ENCODE data around the gene PRELID1.
"Not testable (repeated sequence)": the region's sequence is repeated elsewhere in the genome, so short reads cannot be mapped to it uniquely, and the experiment has no call there.

The PRELID1 gene

DNA sequence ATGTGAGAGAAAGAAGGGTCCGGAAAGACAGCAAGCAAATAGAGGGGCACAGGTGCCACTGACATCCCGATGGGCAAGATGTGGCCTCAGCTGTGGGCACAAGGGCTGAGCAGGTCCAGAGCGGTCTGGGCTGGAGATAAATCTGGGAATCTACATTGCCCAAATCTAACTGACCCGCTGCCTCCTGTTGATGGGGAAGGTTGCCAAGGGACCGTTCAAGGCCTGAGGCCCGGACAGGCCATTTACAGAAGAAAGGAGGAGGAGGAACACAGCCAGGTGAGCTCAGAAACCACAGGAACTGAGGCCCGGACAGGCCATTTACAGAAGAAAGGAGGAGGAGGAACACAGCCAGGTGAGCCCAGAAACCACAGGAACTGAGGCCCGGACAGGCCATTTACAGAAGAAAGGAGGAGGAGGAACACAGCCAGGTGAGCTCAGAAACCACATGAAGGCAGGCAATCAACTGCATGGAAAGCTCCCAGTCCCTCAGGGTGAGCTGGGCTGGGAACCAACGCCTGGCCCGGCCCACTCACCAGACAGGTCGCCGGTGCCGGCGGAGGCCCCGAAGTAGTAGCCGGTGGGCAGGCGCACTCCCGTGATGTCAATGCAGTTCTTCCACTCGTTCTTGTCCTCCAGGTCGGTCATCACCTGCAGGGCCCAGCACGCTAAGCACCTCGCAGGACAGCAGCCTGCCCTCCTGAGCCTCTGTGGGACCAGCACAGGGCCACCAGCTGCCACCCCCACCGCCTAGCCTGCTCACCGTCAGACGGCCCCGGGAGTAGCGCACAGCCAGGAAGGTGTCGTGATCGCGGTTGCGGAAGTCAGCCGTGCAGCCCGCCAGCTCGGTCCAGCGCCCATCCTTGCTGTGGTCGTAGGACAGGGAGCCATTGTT lies 33.2 kb downstream of the PRELID1 start:
- DNase-seq, result no peak

GRCh38 chr5:177338251-177339106 lies 34.9 kb downstream of the PRELID1 start:
- DNase-seq, result no peak

- no peak for DNase-seq
These were observed 35.6 kb downstream of the PRELID1 start for GRCh38 chr5:177339107-177339638.

DNA sequence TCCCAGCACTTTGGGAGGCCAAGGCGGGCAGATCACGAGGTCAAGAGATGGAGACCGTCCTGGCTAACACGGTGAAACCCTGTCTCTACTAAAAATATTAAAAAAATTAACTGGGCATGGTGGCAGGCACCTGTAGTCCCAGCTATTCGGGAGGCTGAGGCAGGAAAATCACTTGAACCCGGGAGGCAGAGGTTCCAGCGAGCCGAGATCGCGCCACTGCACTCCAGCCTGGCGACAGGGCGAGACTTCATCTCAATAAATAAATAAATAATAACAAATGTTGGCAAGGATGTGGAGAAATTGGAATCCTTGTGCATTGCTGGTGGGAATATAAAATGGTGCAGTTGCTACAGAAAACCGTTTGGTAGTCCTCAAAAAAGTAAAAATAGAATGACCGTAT lies 39.4 kb downstream of the PRELID1 start:
- DNase-seq, result not testable (repeated sequence)

- no peak for DNase-seq
These were observed 40.2 kb downstream of the PRELID1 start for GRCh38 chr5:177343777-177344176.

DNA sequence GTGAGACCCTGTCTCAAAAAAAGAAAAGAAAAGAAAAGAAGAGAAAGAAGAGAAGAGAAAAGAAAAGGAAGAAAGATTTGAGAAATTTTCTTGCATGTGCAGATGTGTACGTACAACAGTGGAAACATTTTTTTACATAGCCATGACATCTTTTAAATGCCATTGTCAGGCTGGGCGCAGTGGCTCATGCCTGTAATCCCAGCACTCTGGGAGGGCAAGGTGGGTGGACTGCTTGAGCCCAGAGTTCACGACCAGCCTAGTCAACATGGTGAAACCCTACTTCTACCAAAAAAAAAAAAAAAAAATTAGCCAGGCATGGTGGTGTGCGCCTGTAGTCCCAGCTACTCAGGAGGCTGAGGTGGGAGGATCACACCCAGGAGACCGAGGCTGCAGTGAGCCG lies 41.3 kb downstream of the PRELID1 start:
- DNase-seq, result no peak

GRCh38 chr5:177346820-177347219 lies 43.2 kb downstream of the PRELID1 start:
- no peak for DNase-seq

- DNase-seq, result no peak
These were observed 44.1 kb downstream of the PRELID1 start for GRCh38 chr5:177347699-177348098.

GRCh38 chr5:177349362-177349647 lies 45.7 kb downstream of the PRELID1 start:
- DNase-seq, result no peak

GRCh38 chr5:177349762-177350161 lies 46.2 kb downstream of the PRELID1 start:
- no peak for DNase-seq

- DNase-seq, result no peak
These were observed 47.3 kb downstream of the PRELID1 start for GRCh38 chr5:177350776-177351391.

GRCh38 chr5:177351392-177352329 lies 48.1 kb downstream of the PRELID1 start, which contains the start of gene LMAN2:
LMAN2 (minus strand) TSS chr5:177351668; CDS start chr5:177351647, 21 bp downstream.
- DNase-seq, result peak; percentile 90

DNA sequence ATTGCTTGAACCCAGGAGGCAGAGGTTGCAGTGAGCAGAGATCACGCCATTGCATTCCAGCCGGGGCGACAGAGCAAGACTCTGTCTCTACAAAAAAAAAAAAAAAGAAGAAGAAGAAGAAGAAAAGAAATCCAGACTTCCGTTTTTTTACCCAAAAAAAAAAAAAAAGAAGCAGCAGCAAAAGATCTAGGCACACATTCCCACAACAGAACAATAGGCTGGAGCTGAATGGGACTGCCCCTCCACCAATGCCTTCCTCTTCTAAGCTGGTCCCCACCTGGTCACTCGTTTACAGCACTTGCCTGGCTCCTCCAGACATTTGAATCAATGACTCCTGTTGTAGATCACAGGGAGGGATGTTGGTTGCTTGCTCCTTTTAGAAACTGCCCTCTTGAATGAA lies 49.5 kb downstream of the PRELID1 start:
- no peak for DNase-seq

GRCh38 chr5:177354256-177354655 lies 50.7 kb downstream of the PRELID1 start:
- no peak for DNase-seq

- DNase-seq, result no peak
These were observed 51.1 kb downstream of the PRELID1 start for GRCh38 chr5:177354711-177355110.

- no peak for DNase-seq
These were observed 51.7 kb downstream of the PRELID1 start for GRCh38 chr5:177355162-177355867.

DNA sequence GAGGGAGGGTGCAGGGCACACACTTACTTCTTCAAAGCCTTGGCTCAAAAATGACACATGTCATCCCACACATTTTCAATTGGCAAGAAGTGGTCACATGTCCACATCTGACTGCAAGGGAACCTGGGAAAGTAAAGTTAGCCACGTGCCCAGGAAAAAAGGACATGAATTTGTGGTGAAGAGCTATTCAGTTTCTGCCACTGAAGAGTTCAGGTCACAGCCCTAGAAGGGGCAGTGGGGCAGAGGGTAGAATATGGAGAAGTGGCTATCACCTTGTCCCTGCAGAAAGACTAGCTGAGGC lies 52.2 kb downstream of the PRELID1 start:
- no peak for DNase-seq

Measured in activated naive CD4-positive, alpha-beta T cell treated with anti-CD3 and anti-CD28 coated beads, Interleukin-2, amount 50 U/mL, for 16 hours (primary cell).